ENCODE measurements around the gene PRKAG1. TPM values are rescaled to one million over a fixed set of nuclear protein-coding genes. Genes with fewer than 3 reads are reported as not detected.

Gene PRKAG1
- total RNA-seq, 1 experiment from 2014 or later, result 80.3 TPM

- peaks cover 22% of the 10 kb centered on the region for H3K4me1 Mint-ChIP-seq (ENCODE audit: insufficient read depth, unreplicated experiment)
- BruUV-seq (replicated peaks), result no TSS peak
- intact Hi-C loops (cut with micrococcal nuclease), result no loop called here
- H3K9me3 Mint-ChIP-seq (ENCODE audit: unreplicated experiment), result no peaks in the 10 kb centered on the region
- DNase-seq (ENCODE audit: unreplicated experiment), result no peak
- H3K27ac Mint-ChIP-seq (ENCODE audit: low read depth, unreplicated experiment), result no peak overlapping the region
- H3K27me3 Mint-ChIP-seq (ENCODE audit: insufficient read depth, unreplicated experiment), result no peaks in the 10 kb centered on the region
- ChIA-PET POLR2A (no interaction called here), CTCF (interaction anchor here (0.5 to 4.1 kb wide), 4 partner anchors 17 to 101 kb away, joined by 3 to 18 read pairs (median 9); no protein-coding TSS in a partner anchor)
- TF ChIP-seq, protein P1, sequence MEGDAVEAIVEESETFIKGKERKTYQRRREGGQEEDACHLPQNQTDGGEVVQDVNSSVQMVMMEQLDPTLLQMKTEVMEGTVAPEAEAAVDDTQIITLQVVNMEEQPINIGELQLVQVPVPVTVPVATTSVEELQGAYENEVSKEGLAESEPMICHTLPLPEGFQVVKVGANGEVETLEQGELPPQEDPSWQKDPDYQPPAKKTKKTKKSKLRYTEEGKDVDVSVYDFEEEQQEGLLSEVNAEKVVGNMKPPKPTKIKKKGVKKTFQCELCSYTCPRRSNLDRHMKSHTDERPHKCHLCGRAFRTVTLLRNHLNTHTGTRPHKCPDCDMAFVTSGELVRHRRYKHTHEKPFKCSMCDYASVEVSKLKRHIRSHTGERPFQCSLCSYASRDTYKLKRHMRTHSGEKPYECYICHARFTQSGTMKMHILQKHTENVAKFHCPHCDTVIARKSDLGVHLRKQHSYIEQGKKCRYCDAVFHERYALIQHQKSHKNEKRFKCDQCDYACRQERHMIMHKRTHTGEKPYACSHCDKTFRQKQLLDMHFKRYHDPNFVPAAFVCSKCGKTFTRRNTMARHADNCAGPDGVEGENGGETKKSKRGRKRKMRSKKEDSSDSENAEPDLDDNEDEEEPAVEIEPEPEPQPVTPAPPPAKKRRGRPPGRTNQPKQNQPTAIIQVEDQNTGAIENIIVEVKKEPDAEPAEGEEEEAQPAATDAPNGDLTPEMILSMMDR (IDR thresholded peaks at IDR 0.05; ENCODE audit: unreplicated experiment), result no peak
- H3K4me3 Mint-ChIP-seq (ENCODE audit: unreplicated experiment), result no peak overlapping the region
- peaks cover 28% of the 10 kb centered on the region for H3K36me3 Mint-ChIP-seq (ENCODE audit: insufficient read depth, unreplicated experiment)
These were observed 64.5 kb downstream of the PRKAG1 start for GRCh38 chr12:48954061-48954460.

DNA sequence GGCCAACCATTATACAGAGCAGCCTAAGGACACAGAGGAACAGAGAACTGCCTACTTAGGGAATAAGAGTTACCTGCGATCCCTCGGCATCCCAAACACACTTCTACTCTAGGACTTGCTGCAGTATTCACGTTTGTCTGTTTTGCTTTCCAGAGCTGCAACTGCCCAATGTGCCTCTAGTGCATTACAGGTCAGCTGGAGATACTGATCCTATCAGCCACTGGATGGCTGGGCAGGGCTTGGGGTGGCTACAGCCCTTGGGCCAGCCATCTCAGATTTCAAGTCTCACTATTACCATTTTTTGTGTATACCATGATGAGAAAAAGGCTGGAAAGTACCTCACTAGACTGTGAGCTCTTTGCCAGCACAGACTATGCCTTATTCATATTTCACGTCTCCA lies 65.9 kb downstream of the PRKAG1 start:
- ChIA-PET POLR2A (interaction anchor here (1.1 to 1.2 kb wide), 2 partner anchors 13 to 100 kb away, joined by 3 to 5 read pairs; no protein-coding TSS in a partner anchor), CTCF (interaction anchor here (0.6 to 4.1 kb wide), 6 partner anchors 11 to 99 kb away, joined by 3 to 18 read pairs (median 6); partner anchors contain the start of gene WNT1)
- intact Hi-C loops (cut with micrococcal nuclease), result no loop called here
- Mint-ChIP-seq H3K4me3 (ENCODE audit: unreplicated experiment) (no peak overlapping the region), H3K27ac (ENCODE audit: low read depth, unreplicated experiment) (no peak overlapping the region), H3K4me1 (ENCODE audit: insufficient read depth, unreplicated experiment) (peaks cover 23% of the 10 kb centered on the region), H3K27me3 (ENCODE audit: insufficient read depth, unreplicated experiment) (no peaks in the 10 kb centered on the region), H3K9me3 (ENCODE audit: unreplicated experiment) (no peaks in the 10 kb centered on the region), H3K36me3 (ENCODE audit: insufficient read depth, unreplicated experiment) (peaks cover 28% of the 10 kb centered on the region)
- no peak for DNase-seq (ENCODE audit: unreplicated experiment)
- no TSS peak for BruUV-seq (replicated peaks)
- TF ChIP-seq, protein P1 (IDR thresholded peaks at IDR 0.05; ENCODE audit: unreplicated experiment), result no peak

Other genes starting within 250 kb of the PRKAG1 start
- 21.9 and 33.2 TPM in 2 replicates for gene ADCY6, start 229.7 kb downstream of the PRKAG1 start, total RNA-seq (2022)
- gene CACNB3, start 200.3 kb downstream of the PRKAG1 start, total RNA-seq (2022), result 6.9 and 7.0 TPM in 2 replicates
- gene DDX23, start 166.6 kb downstream of the PRKAG1 start, total RNA-seq (2022), result 67.8 and 88.4 TPM in 2 replicates
- gene RND1, start 152.9 kb downstream of the PRKAG1 start, total RNA-seq (2022), result 1.0 and 1.2 TPM in 2 replicates
- 11.0 and 13.1 TPM in 2 replicates for gene FKBP11, start 93.3 kb downstream of the PRKAG1 start, total RNA-seq (2022)
- 117 and 129 TPM in 2 replicates for gene ARF3, start 61.3 kb downstream of the PRKAG1 start, total RNA-seq (2022)
- 1.1 TPM in 1 of 2 replicates, not detected in the other for gene WNT10B, start 47.0 kb downstream of the PRKAG1 start, total RNA-seq (2022)
- gene WNT1, start 40.5 kb downstream of the PRKAG1 start, total RNA-seq (2022), result not detected in 2 replicates
- gene DDN, start 19.4 kb downstream of the PRKAG1 start, total RNA-seq (2022), result 0.28 and 0.47 TPM in 2 replicates
- gene KMT2D, start 42.0 kb upstream of the PRKAG1 start, total RNA-seq (2022), result 76.9 and 92.5 TPM in 2 replicates
- 0.35 and 0.93 TPM in 2 replicates for gene RHEBL1, start 51.2 kb upstream of the PRKAG1 start, total RNA-seq (2022)
- gene DHH, start 76.0 kb upstream of the PRKAG1 start, total RNA-seq (2022), result not detected in 2 replicates
- 27.8 and 35.7 TPM in 2 replicates for gene LMBR1L, start 92.1 kb upstream of the PRKAG1 start, total RNA-seq (2022)
- 282 and 369 TPM in 2 replicates for gene TUBA1B, start 112.6 kb upstream of the PRKAG1 start, total RNA-seq (2022)
- gene TUBA1A, start 170.3 kb upstream of the PRKAG1 start, total RNA-seq (2022), result 9.8 and 10.4 TPM in 2 replicates
- gene TUBA1C, start 246.3 kb upstream of the PRKAG1 start, total RNA-seq (2022), result 253 and 303 TPM in 2 replicates

All from MCF 10A (cell line).